ENCODE data around the gene SAP25.

GRCh38 chr7:100546129-100546925 is 27.4 kb downstream of the SAP25 start:
- TF ChIP-seq CTCF (IDR thresholded peaks at IDR 0.05) (no peak), POLR2A (IDR thresholded peaks at IDR 0.05) (peak in 2 of 3 donors; percentile 23 to 30)

Data from body of pancreas (tissue), 4 donors.